Fibroblast of lung (primary cell): ENCODE results near the gene COL9A2.

Experiments
- EZH2 ChIP-seq: IDR thresholded peaks from 2 replicates; pipeline ENCODE4 v1.5.1; 2012; ENCODE audit warnings: low read length, control low read depth, mild to moderate bottlenecking; ENCODE audit errors: missing control alignments
- TF ChIP-seq, protein P1 (sequence below), 2 donors: IDR thresholded peaks in 1 of 2; conservative IDR thresholded peaks in 1 of 2; 1 replicate in 1 of 2; 2 replicates in 1 of 2; pipeline ENCODE4 v1.5.1; 2011 to 2012; ENCODE audit warnings: low read length in 2 of 2, control low read depth in 1 of 2, inconsistent platforms in 1 of 2, low read depth in 1 of 2, mild to moderate bottlenecking in 1 of 2

DNA sequence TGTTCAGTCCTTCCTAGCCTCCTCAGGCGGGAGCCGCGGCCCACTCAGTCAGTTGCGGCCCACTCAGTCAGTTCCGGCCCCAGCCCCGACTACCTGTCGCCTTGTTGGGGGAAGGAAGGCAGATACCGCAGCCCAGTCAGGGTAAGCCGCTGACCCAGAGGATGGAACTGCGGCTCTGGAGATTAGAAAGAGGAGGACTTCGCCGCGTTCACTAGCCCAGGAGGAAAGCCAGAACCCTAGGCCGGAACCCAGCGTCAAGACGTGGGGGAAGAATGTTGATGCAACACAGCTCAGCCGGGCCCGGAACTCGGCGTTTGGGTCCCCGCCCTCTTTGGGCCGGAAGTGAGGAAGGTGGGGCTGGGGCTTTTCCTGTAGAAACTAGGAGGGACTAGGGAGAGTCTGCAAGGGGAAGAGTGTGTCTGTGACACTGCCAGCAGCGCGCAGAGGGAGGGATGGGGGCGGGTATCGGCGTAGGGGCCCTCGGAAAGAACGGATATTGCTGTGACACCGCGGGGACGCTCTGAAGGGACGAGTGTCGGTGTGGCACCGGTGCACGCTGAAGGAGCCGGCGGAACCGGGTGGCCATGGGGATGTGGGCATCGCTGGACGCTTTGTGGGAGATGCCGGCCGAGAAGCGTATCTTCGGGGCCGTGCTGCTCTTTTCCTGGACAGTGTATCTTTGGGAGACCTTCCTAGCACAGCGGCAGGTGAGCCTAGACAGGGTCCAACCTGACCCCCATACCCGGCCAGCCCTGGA is 59.2 kb downstream of the COL9A2 start, which contains the start of gene ZMPSTE24:
- TF ChIP-seq, protein P1, sequence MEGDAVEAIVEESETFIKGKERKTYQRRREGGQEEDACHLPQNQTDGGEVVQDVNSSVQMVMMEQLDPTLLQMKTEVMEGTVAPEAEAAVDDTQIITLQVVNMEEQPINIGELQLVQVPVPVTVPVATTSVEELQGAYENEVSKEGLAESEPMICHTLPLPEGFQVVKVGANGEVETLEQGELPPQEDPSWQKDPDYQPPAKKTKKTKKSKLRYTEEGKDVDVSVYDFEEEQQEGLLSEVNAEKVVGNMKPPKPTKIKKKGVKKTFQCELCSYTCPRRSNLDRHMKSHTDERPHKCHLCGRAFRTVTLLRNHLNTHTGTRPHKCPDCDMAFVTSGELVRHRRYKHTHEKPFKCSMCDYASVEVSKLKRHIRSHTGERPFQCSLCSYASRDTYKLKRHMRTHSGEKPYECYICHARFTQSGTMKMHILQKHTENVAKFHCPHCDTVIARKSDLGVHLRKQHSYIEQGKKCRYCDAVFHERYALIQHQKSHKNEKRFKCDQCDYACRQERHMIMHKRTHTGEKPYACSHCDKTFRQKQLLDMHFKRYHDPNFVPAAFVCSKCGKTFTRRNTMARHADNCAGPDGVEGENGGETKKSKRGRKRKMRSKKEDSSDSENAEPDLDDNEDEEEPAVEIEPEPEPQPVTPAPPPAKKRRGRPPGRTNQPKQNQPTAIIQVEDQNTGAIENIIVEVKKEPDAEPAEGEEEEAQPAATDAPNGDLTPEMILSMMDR (conservative IDR thresholded peaks at IDR 0.05 in 1 of 2, IDR thresholded peaks at IDR 0.05 in 1 of 2; ENCODE audit: low read depth in 1 of 2, low read length in 2 of 2) = no peak
- TF ChIP-seq EZH2 = no peak
